Kidney (tissue), 14 donors: ENCODE data around the gene DPH5. TPM values are rescaled to one million over a fixed set of nuclear protein-coding genes. Genes with fewer than 3 reads are reported as not detected.

Experiments
- DNase-seq, 5 donors: peaks; one replicate each; pipeline ENCODE4 v3.0.0-alpha.2; 2013 to 2020
- FAIRE-seq: peaks from 2 replicates; lab custom pipeline; 2012; peaks lifted over from hg19 to GRCh38; lab: Jason Lieb, UNC
- H3K27ac ChIP-seq, 2 donors: one replicate each; pipeline ENCODE4 v1.7.0; 2013; ENCODE audit warnings: low read depth in 2 of 2, low read length in 2 of 2, inconsistent platforms in 1 of 2
- H3K27me3 ChIP-seq: one replicate; pipeline ENCODE4 v1.7.1; 2013; ENCODE audit warnings: low read length, inconsistent platforms; ENCODE audit not compliant: control insufficient read depth, insufficient read depth
- H3K36me3 ChIP-seq, 3 donors: one replicate each; pipeline versions ENCODE4 v1.7.0 to v1.7.1; 2013; ENCODE audit warnings: low read length in 3 of 3, control low read depth in 1 of 3, inconsistent platforms in 1 of 3; ENCODE audit not compliant: insufficient read depth in 3 of 3, control insufficient read depth in 2 of 3
- H3K4me1 ChIP-seq, 3 donors: one replicate each; pipeline versions ENCODE4 v1.7.0 to v1.7.1; 2013; ENCODE audit warnings: low read length in 3 of 3, inconsistent platforms in 1 of 3, low read depth in 1 of 3; ENCODE audit not compliant: control insufficient read depth in 2 of 3, insufficient read depth in 2 of 3
- H3K4me3 ChIP-seq, 3 donors: one replicate each; pipeline versions ENCODE4 v1.7.0 to v1.8.1; 2013; ENCODE audit warnings: low read length in 3 of 3, control low read depth in 1 of 3, inconsistent platforms in 1 of 3
- H3K9ac ChIP-seq, 3 donors: one replicate each; pipeline versions ENCODE4 v1.7.0 to v1.7.1; 2013; ENCODE audit warnings: low read length in 3 of 3, control low read depth in 1 of 3, inconsistent platforms in 1 of 3
- H3K9me3 ChIP-seq, 3 donors: one replicate each; pipeline versions ENCODE4 v1.7.0 to v1.7.1; 2013; ENCODE audit warnings: low read length in 3 of 3, control low read depth in 1 of 3, inconsistent platforms in 1 of 3; ENCODE audit not compliant: control insufficient read depth in 2 of 3, insufficient read depth in 1 of 3
- intact Hi-C: fragments of 100-400 bp; cut with DNase I; formaldehyde crosslinking; loops from one replicate; pipeline ENCODE4 v1.11.1; 2022
- polyA plus RNA-seq: library from polyadenylated mRNA; stranded (reverse); fragments of 350-450 nt; fragmentation: Illumina TruSeq; extraction: RNeasy Lipid Tissue Mini Kit (QIAGEN cat#74804); gene quantifications from one replicate; pipeline ENCODE4 v1.2.3, GENCODE V29; 2014; ENCODE audit warnings: low read depth, low replicate concordance; ENCODE audit not compliant: insufficient read depth
- total RNA-seq: library from RNA; stranded (reverse); fragmentation: NEBNext Ultra II Directional; extraction: Animal tissue kit (Norgen Biotek cat#: 25700); gene quantifications from one replicate; pipeline ENCODE4 v1.2.1, GENCODE V29; 2021
- TF ChIP-seq, protein P1 (sequence below): IDR thresholded peaks from 3 replicates; pipeline ENCODE4 v1.5.1; 2012; ENCODE audit warnings: mild to moderate bottlenecking, moderate library complexity, borderline replicate concordance; ENCODE audit not compliant: insufficient read depth; ENCODE audit errors: extremely low read depth
- donor health status: control.
- donor health status: control.
- donor health status: control.
- donor health status: control.
- donor health status: control.
- donor health status: DM: yes; HTN: yes; CAD: no.
- donor health status: Normal renal cell carcinoma (clear cell type).

Gene DPH5
- total and polyA plus RNA-seq, 2 donors from 2014 or later, result 19.7 to 44.9 TPM

DNA sequence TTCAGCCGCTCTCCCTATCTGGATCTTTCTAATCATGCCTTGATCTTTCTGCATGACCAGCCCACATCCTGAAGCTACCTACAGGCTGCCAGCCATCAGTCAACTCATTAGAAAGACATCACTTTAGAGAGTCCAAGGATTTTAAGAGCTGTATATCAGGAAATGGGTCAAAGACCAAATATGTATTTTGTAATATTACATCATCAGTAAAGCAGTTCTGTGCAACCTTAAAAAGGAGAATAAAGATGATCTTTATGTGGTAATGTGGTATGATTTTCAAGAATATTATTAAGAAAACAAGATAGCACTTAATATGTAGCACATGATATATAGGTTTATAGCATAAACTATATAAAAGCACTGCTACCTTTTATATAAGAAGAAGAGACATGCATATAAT lies 82.1 kb downstream of the DPH5 start:
- TF ChIP-seq, protein P1, sequence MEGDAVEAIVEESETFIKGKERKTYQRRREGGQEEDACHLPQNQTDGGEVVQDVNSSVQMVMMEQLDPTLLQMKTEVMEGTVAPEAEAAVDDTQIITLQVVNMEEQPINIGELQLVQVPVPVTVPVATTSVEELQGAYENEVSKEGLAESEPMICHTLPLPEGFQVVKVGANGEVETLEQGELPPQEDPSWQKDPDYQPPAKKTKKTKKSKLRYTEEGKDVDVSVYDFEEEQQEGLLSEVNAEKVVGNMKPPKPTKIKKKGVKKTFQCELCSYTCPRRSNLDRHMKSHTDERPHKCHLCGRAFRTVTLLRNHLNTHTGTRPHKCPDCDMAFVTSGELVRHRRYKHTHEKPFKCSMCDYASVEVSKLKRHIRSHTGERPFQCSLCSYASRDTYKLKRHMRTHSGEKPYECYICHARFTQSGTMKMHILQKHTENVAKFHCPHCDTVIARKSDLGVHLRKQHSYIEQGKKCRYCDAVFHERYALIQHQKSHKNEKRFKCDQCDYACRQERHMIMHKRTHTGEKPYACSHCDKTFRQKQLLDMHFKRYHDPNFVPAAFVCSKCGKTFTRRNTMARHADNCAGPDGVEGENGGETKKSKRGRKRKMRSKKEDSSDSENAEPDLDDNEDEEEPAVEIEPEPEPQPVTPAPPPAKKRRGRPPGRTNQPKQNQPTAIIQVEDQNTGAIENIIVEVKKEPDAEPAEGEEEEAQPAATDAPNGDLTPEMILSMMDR, result no peak
- Histone ChIP-seq H3K9ac (no peak overlapping the region), H3K4me1 (peaks cover 0 to 7% (median 0%) of the 10 kb centered on the region in 3 donors), H3K9me3 (no peaks in the 10 kb centered on the region), H3K27ac (no peak overlapping the region), H3K36me3 (peaks cover 0 to 1% (median 1%) of the 10 kb centered on the region in 3 donors), H3K27me3 (no peaks in the 10 kb centered on the region), H3K4me3 (no peak overlapping the region)
- intact Hi-C loops, result no loop called here
- DNase-seq, result no peak
- FAIRE-seq, result no peak

- intact Hi-C loops, result no loop called here
- Histone ChIP-seq H3K9ac (no peak overlapping the region), H3K4me3 (no peak overlapping the region), H3K36me3 (peaks cover 2 to 3% (median 2%) of the 10 kb centered on the region in 3 donors), H3K27ac (no peak overlapping the region), H3K4me1 (peaks cover 0 to 7% (median 0%) of the 10 kb centered on the region in 3 donors), H3K9me3 (no peaks in the 10 kb centered on the region), H3K27me3 (no peaks in the 10 kb centered on the region)
- peak in 2 of 5 donors; percentile 7 to 22 for DNase-seq
- TF ChIP-seq, protein P1, result no peak
- FAIRE-seq, result no peak
Observed at GRCh38 chr1:100942304-100943046, 83.1 kb downstream of the DPH5 start.

GRCh38 chr1:100941580-100942216 lies 83.9 kb downstream of the DPH5 start:
- DNase-seq (no peak), FAIRE-seq (no peak)
- no peak overlapping the region for H3K4me3 ChIP-seq
- H3K36me3 ChIP-seq, result peaks cover 2 to 3% (median 2%) of the 10 kb centered on the region in 3 donors
- intact Hi-C loops, result no loop called here
- TF ChIP-seq, protein P1, result no peak
- H3K4me1 ChIP-seq, result peaks cover 0 to 7% (median 0%) of the 10 kb centered on the region in 3 donors
- no peaks in the 10 kb centered on the region for H3K9me3 ChIP-seq
- no peak overlapping the region for H3K9ac ChIP-seq
- H3K27ac ChIP-seq, result no peak overlapping the region
- H3K27me3 ChIP-seq, result no peaks in the 10 kb centered on the region
